NCI-H1105 treated with DMSO at 0.1 percent for 48 hours (cell line): ENCODE measurements around the gene GSTT4.
"Not testable (repeated sequence)": the region's sequence is repeated elsewhere in the genome, so short reads cannot be mapped to it uniquely, and the experiment has no call there.

Source experiments
- DNase-seq: peaks from one replicate; lab custom pipeline; 2025; lab: John Stamatoyannopoulos, UW

Gene GSTT4

DNA sequence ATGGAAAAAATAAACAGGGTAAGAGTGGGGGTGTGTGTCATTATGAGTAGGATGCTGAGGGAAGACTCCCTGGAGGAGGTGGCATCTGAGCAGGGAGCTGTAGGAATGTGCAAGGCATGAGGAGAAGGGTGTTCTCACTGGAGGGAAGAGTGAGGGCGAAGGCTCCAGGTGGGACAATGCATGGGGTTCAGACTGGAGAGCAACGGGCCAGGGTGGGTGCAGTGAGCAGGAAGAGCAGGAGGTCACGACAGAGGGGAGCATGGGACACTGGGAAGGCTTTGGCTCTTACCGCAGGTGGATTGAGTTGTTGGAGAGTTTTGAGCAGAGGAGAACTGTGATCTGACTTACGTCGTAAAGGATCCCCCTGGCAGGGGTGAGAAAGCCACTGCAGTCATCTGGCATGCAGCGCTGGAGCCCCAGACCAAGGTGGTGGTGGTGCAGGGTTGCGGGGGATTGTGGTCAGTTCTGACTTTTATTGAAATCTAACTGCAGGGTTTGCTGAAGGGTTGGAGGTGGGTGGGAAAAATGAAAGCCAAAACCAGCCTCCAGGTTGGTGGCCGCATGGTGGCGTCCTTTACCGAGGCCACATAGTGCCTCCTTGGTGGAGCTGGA is 52.4 kb downstream of the GSTT4 start:
- DNase-seq, result not testable (repeated sequence)

DNA sequence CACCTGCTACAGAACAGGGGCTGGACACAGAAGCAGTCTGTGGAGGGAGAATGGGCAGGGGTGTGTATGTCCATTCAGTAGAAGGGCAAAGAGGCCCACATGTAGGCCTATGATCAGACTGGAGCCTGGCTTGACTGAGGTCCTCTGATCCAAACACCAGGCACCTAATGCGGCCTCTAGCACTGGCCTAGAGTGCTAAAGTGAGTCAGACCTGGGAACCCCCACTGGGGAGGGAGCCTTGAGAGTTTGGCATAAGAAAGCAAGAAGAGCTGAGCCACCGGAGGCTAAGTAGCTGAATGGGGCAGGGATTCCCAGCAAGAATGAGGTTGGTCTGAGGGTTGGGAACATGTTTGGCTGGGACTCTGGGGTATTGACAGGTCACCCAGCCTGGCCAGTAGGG is 53.9 kb downstream of the GSTT4 start:
- not testable (repeated sequence) for DNase-seq

- not testable (repeated sequence) for DNase-seq
Measured at GRCh38 chr22:23949764-23950163, 55.5 kb downstream of the GSTT4 start.
